GM12801 (cell line): ENCODE results near the gene CPA5.

ENCODE experiments used
- TF ChIP-seq, protein P1 (sequence below): IDR thresholded peaks from one replicate; pipeline ENCODE4 v1.5.1; 2011; ENCODE audit warnings: control low read depth; ENCODE audit not compliant: insufficient read length; ENCODE audit errors: extremely low read depth

CPA5 gene

DNA sequence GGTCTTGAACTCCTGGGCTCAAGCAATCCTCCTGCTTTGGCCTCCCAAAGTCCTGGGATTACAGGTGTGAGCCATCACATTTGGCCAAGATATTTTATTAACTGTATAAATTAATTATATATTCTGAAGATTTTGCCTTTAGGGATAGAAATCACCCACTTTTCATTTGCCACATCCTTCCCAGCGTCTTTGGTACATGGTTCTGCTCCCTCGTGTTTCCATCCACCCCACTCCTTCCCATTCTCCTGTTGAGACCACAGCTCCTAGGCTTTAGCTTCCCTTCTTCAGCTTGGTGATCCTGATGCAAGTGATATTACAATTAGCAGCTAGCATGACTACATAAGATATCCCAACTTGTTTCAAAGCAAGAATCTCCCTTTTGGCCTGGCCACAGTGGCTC lies 44.1 kb downstream of the CPA5 start:
- TF ChIP-seq, protein P1, sequence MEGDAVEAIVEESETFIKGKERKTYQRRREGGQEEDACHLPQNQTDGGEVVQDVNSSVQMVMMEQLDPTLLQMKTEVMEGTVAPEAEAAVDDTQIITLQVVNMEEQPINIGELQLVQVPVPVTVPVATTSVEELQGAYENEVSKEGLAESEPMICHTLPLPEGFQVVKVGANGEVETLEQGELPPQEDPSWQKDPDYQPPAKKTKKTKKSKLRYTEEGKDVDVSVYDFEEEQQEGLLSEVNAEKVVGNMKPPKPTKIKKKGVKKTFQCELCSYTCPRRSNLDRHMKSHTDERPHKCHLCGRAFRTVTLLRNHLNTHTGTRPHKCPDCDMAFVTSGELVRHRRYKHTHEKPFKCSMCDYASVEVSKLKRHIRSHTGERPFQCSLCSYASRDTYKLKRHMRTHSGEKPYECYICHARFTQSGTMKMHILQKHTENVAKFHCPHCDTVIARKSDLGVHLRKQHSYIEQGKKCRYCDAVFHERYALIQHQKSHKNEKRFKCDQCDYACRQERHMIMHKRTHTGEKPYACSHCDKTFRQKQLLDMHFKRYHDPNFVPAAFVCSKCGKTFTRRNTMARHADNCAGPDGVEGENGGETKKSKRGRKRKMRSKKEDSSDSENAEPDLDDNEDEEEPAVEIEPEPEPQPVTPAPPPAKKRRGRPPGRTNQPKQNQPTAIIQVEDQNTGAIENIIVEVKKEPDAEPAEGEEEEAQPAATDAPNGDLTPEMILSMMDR: no peak

DNA sequence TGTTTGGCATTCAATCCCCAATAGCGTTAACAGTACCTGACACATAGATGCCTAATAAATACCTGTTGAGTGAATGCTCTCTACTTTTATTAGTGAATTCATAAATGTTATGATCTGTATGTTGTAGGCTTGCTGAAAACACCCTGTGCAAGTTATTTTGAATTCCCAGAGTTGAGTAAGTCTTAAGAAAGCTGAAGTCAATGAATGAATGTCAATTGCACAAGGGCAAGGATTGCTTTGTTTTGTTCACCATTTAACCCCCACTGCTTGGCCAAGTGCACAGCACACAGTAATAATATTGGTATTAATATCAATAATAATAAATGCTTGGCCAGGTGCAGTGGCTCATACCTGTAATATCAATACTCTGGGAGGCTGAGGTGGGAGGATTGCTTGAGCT lies 45.9 kb downstream of the CPA5 start:
- TF ChIP-seq, protein P1: no peak

DNA sequence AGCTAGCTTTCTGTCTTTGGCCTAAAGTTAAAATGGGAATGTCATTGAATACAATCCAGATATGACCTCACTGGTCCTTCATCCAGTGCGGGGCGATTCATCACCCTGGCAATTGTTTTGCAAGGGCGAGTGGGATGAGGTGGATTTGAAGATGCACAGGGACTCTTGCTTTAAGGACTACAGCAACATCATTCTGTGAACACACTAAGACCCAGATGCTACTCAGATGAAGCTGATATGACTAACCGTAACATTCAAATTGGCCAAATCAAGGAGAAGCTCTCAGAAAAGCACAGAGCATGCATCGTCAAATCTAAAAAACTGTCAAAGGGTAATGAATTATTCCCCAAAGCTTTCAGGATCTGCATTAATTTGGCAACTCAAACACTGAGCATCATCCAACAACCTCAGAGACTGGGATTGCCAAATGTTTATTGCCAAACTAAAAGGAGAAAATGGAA lies 48.5 kb downstream of the CPA5 start:
- TF ChIP-seq, protein P1: no peak

DNA sequence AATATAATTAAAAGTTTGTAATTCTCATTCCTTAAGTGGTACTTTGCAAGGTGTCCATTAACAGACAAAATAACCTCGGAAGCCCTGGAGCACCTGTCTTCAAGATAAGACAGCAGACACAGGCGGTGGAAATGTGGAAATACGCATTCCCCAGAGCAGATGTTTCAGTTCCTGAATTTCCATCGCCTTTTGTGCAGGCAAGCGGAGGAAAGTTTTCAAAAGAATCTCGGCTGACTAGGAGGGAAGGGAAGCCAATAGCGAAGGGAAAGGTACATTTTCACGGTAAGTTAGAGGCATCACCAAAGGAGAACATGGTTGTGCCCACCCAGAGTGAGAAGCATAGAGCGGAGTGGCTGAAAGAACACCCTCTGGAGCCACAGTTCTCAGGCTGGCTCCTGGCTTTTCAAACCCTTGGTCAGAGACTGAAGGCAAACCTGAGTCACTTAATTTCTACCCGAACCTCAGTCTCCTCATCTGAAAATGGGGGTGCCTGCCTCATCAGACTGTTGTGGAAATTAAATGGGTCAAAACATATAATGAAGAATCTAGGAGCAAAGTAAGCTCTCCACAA lies 49.3 kb downstream of the CPA5 start:
- TF ChIP-seq, protein P1: no peak

DNA sequence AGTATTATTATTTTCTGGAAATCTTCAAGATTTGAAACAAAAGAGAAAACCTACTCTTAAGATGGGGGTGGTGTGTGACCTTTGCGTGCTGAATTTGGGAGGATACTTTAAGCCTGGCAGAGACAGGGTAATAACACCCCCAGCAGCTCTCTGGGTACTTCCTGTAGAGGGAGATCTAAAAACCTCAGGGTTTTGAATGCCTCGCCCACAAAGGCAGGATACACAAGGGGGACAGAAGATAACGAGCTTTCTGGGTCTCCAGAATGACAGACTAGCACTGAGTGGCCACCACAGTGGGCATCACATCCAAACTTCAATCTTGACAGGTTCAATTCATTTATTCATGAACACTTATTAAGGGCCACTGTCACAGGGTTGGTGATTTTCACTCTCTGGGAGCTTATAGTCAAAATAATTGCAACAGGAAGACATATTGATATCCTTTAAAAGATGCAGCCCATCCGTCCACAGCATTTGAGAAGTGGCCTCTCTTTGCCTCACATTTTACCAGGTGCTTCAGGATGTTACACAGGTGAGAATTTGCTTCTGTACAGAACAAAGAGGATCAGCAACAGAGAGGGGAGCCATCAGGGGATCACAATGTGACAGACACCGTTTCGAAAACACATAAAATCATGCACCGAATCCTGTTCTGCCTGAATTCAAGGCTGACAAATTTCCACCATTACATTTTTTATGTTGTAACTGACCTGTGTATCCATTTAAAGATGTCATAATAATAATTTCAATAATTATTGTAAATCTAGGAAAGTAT lies 50.0 kb downstream of the CPA5 start:
- TF ChIP-seq, protein P1: no peak

DNA sequence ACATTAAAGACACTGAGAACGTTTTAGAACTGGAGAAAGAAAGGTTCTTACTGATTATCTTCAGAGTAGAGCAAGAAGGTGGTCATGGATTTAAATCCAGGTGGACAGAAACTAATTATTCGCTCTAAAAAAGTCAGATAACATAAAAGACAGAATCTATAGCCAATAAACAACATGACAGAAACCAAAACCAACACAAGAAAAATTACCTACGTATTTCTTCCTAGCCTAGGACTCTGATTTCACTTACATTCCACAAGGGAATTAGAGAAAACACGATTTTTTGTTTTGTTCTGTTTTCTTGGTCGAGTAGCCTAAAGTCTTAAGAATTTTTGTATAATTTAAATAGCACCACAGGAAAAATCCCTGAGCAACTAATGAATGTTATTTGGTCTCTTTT lies 50.8 kb downstream of the CPA5 start:
- TF ChIP-seq, protein P1: no peak

DNA sequence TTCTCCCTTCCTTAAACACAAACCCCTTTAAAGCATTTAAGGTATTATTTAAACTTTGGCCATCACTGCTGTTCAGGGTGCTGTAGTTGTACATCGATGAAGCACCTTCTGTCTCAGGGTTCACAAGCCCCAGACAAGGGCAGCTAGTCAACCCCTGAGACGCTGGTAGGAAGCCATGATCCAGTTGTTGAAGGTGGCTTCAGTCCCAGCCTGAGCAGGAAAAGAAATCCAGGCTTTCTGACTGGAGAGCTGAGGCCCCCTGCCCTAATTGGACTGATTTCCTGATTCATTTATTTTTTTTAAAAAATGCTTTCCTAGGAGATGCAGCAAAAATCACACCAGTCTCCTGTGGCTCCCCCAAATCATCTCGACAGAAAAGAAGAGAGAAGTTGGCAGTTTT lies 51.5 kb downstream of the CPA5 start:
- TF ChIP-seq, protein P1: no peak
